GM21528 (cell line): ENCODE measurements around the gene NOC2L.

Experiments used
- ATAC-seq: cut with Tn5 transposase; IDR thresholded peaks from one replicate; pipeline ENCODE4 v1.9.1; 2021; ENCODE audit warnings: mild to moderate bottlenecking, moderate library complexity; ENCODE audit not compliant: unreplicated experiment, low FRiP score

The NOC2L gene

DNA sequence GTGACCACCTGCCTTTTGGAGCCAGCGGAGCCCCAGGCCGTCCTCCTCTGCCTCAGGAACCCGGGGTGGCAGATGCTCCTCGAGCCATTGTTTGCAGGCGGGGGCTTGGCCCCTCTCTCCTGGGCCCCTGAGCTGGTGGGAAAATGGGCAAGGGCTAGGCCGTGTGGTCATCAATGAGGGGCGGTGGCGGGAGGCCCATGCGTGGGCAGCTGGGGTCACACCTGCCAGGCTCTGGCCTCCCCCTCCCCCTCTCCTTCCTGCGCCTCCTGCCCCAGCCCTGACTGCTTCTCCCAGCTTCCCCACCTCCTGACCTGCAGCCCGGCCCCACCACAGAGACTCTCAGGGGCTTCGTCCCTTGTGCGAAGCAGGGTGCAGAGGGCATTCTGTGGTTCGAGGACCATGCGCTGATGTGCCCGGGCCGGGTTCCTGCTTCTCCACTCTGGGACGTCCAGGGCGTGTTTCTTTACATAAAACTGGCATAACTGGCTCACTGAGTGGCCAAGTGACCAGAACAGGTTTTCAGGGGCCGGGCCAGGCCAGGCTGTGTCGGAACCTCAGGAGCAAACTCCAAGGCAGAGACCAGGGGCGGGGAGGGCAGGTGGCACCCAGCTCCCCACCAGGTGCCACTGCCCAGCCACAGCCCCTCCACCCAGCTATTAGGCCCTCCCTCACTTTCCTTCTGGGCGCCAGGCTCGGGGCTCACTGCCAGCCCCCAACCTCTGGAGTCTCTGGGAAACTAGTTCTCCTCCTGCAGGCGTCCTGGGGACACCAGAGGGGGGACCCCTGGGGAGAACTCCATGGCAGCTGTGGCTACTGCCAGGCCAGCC is 26.1 kb downstream of the NOC2L start:
- no peak for ATAC-seq

DNA sequence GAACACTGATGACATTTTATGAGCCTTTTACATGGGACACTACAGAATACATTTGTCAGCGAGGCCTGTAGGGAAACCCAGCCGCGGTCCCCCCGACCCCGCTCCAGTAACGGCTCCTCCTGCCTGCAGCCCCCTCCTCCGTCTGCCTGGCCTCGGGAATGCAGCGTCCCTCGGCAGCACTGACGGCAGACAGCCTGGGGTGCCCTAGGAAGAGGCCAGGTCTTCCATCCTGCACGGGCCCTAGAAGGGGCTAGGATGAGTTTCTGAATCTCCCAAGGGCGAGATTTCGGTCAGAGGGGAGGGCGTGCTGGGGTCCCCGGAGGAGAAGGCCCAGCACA is 26.9 kb downstream of the NOC2L start:
- no peak for ATAC-seq

DNA sequence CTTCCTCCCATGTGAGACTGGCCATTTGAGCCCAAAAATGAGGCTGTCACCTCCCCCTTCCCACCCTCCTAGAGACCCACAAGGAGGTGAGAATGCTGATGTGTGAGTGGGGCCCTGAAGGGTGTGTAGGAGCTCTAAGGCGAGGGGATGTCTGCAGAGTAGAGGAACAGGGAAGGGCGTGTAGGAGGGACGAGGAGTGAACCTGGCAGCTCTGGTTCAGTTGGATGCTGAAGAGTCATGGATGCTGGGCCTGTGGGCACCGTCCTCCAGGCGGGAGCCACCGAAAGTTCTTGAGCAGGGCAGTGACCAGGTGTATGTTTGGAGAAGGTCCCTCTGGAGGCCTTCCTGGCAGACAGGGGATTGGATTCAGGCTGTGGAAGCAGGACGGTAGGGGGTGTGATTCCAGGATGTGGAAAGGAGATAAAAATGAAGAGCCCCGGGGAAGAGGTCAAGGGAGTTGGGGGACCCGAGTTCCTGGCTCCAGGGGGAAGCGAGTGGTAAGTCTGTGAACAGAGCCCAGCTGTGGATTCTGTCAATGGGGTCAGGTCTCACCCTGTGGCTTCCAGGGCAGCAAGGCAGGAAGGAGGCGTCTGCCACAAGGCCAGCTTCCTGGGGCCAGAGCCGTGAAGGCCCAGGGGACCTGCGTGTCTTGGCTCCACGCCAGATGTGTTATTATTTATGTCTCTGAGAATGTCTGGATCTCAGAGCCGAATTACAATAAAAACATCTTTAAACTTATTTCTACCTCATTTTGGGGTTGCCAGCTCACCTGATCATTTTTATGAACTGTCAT is 27.5 kb downstream of the NOC2L start:
- no peak for ATAC-seq

DNA sequence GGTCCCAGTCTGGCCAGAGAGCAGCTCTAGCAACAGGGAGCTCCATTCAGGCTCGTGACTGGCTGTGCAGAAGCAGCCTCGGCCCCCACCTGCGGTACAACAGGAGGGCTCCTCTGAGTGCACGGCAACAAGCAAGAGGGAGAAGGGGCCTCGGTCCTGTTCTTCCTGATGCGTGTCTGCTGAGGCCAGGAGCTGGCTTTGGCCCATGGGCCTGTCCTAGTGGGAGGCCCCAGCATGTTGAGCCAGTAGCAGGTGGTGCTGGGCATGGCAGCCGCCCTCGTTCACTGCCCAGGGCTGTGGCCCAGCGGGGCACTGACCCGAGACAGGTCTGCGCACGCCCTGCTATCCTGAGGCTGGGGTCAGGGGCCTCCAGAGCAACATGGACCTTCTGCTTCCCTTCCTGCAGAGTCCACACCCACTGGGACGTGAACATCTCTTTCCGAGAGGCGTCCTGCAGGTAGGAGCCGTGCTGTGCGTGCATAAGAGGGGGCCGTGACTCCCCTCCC is 28.4 kb downstream of the NOC2L start:
- no peak for ATAC-seq

DNA sequence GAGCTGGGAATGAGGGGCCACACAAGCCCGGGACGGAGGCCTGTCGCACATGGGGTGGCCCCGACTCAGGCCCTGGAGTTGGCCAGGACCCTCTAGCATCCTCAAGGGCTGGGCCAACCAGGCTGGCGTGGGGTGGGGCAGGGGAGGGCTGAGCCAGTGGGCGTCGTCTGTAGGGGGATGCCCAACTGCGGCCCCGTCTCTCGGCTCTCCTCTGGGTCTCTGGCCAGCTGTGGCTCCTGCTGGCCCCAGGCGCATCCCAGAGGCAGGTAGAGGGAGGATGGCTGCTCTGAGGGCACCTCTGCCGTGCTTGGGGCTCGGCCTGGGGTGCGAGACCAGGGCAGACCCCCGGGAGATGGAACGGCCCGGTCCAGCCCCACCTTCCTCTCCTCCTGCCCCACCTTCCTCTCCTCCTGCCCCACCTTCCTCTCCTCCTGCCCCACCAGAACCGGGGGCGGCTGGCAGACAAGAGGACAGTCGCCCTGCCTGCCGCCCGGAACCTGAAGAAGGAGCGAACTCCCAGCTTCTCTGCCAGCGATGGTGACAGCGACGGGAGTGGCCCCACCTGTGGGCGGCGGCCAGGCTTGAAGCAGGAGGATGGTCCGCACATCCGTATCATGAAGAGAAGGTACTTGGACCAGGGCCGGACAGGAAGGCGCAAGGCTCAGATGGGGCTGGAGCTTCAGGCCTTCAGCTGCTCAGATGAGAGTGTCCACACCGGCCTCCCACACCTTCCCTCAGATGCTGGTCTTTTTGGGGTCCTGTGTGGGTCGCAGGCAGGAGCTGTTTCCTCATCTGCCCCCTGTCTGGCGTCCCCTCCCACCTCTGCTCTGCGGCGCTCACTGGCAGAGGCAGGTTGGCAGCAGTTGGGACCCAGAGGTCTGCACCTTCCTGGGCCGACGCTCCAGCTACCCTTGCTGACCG is 29.1 kb downstream of the NOC2L start:
- no peak for ATAC-seq

DNA sequence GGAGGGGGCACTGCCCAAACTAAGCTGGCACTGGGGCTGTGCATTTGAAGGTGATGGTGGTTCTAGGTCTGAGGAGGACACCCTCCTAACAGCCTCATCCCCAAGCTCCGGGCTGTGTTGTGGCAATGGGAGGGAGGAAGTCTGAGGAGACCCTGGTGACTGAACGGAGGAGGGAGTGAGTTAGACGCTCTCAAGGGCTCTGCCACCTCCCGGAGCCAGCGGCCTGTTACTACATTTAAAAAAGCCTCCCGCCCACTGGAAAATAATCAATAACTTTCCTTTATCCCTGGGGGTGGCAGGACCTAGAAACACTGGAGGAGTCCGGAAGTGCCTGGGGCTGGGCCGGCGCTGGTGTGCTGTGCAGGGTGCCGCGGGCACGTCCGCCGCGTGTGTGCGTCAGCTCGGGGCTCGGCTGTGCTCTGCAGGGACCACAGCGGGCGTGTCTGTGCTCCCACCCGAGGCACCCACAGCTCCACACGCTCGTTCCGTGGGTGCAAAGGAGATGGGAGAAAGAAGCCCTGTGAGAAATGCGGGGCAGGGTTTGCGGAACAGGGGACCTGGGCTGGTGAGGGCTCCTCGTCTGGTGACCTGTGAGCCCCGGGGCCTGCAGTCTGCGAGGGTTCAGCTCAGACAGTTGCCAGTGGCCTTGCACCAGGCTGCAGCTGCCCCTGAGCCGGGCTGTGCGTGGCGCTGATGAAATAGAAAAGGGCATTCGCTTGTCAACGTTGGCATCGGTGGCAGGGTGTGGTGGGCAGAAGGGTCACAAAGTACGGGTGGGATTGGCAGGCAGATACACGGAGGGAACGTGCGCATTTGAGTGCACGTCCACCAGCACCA is 30.0 kb downstream of the NOC2L start:
- no peak for ATAC-seq

DNA sequence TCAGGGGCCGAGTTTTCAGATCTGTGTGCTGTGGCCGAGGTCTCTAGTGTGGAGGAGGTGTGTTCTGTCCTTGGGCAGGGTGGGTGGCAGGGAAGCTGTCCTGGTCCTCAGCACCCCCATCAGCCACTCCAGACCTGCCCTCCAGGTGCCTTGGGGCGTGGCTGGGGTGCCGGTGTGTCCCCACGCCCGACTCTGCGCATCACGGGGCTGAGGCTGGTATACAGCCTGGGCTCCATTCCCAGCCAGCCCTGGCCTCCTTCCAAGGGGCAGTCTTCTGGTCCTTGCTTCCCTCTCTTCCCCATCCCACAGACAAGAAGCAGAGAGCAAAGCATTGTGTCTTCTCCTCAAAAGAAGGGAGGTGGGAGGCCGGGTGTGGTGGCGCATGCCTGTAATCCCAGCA is 31.3 kb downstream of the NOC2L start:
- no peak for ATAC-seq

DNA sequence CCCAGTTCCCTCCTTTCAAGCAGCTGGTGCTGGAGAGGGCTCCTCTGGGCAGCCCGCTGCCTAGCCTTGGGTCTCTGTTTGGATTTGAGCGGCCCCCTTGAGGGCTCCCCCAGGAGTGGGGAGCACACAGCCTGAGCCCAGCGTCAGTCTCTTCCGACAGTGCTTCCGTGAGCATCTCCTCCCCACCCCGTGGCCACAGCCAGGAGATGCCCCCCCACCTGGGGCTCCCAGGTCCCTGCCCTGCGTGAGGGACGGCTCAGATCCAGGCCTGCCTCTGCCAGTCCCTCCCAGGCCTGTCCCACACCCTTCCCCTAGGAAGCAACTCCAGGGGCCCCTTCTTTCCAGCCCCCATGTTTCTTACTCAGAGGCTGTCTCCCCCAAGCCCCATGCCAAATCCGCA is 31.8 kb downstream of the NOC2L start:
- no peak for ATAC-seq

DNA sequence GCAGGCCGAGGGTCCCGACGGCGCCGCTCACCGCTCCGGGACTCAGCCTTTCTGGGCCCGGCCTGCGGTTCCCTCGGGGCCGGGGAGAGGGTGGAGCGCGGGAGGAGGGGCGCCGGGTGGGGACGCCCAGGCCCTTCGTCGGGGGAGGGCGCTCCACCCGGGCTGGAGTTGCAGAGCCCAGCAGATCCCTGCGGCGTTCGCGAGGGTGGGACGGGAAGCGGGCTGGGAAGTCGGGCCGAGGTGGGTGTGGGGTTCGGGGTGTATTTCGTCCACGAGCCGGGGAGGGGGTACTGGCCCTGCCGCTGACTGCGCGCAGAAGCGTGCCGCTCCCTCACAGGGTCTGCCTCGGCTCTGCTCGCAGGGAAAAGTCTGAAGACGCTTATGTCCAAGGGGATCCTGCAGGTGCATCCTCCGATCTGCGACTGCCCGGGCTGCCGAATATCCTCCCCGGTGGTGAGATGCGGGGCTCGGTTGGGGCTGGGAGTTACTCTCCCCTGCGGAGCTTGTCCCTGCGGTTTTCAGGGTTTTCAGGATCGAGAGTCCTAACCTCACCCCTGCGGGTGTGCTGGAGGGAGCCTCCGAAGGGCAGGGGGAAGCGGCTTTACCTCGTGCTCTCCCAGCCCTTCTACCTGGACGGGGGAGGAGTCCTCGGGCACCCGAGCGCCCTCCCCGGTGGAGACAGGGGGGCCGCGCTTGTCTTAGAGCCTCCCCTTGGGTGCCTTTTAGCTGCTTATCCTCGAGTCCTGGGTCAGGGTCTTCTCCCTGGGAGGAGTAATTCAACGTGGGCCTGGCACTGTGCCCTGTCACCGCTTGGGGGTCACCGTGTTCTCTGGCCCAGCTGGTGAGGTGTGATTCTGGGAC is 33.3 kb downstream of the NOC2L start:
- ATAC-seq: no peak

DNA sequence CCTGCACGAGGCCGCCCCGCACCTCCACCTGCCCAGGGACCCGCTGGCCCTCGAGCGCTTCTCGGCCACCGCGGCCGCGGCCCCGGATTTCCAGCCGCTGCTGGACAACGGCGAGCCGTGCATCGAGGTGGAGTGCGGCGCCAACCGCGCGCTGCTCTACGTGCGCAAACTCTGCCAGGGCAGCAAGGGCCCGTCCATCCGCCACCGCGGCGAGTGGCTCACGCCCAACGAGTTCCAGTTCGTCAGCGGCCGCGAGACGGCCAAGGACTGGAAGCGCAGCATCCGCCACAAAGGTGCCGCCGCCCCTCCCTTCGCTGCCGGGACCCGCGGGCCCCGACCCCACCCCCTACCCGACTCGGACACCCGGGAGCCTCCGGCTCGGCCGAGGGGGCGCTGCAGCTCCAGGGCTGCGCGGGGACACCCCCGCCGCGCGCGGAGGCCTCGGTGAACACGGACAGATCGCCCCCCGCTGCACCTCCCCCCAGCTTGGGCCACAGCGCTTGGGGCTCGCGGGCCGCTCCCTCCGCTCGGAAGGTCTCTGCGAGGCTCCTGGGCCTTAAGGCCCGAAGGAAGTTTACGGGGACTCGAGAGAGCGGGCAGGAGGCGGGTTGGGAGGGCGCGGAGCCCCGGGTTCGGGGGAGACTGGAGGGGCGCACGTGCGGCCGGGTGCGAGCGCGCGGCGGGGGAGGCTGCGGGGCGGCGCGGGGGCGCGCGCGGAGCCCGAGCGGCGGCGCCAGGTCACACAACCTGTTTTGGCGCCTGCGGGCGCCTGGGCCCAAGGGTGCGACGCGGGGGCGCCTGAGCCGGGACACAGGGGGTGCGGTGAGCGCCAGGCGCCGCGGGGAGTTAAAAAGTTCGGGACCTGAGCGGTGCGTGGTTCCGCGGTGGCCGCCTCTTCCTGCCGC is 34.1 kb downstream of the NOC2L start:
- no peak for ATAC-seq

DNA sequence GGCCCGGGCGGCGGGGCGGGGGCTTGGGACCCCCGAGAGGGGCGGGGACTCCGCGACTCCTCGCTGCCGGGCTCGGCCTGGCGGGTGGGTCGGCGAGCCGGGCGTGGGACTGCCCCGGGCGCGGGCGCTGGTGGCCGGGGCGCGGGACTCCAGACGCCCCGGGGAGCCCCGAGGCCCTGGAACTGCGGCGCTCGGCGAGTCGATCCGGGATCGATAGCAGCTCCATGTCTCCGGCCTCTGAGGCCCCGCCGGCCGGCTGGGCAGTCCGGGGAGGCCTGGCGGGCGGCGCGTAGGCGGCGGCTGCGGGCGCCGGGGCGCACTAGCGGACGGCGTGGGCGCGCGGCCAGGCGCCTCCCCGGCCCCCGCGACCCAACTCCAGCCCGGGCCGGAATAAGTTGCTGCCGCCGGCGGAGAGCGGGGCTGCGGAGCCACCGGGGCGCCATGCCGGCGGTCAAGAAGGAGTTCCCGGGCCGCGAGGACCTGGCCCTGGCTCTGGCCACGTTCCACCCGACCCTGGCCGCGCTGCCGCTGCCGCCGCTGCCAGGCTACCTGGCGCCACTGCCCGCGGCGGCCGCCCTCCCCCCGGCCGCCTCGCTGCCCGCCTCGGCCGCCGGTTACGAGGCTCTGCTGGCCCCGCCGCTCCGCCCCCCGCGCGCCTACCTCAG is 34.9 kb downstream of the NOC2L start:
- no peak for ATAC-seq

DNA sequence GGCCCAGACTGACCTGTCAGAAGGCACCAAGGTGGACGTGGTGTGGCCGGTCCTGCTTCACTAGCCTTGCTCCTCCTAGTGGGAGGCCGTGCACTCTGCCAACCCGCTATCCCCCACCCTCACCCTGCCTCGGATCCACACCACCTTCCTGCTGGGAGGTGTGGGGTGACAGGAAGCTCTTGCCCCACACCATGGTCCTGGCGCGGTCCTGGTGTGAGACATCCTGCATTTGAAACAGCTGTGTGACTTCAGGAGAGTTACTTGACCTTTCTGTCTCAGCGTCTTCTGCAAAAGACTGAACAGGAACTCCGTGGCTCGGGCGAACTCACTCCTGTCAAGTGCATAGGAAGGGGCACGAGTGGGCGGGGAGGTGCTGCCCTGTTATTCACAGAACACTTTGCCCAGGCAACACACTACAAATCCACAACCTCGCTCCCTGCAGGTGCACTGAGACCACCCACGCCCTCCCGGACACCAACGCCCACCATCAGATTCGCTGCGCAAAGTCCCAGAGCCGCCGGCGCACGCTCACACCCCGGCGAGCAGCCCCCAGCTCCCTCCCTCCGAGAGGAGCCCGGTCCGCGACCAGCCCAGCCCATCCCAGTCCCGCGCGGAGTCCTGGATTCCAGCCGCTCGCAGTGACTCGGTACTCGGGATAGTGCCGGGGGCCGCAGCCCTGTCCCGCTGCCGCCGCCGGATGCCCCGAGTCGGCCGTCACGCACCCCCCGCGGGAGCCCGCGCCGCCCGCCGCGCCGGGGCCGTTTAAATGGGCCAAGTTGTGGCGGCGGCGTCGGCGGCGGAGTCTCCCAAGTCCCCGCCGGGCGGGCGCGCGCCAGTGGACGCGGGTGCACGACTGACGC is 35.7 kb downstream of the NOC2L start, which contains the start of gene SAMD11:
TSS of gene SAMD11 (plus strand) at position 793 of the 860 bp plus-strand sequence. CDS start 509 bp downstream, outside the sequence.
- no peak for ATAC-seq

DNA sequence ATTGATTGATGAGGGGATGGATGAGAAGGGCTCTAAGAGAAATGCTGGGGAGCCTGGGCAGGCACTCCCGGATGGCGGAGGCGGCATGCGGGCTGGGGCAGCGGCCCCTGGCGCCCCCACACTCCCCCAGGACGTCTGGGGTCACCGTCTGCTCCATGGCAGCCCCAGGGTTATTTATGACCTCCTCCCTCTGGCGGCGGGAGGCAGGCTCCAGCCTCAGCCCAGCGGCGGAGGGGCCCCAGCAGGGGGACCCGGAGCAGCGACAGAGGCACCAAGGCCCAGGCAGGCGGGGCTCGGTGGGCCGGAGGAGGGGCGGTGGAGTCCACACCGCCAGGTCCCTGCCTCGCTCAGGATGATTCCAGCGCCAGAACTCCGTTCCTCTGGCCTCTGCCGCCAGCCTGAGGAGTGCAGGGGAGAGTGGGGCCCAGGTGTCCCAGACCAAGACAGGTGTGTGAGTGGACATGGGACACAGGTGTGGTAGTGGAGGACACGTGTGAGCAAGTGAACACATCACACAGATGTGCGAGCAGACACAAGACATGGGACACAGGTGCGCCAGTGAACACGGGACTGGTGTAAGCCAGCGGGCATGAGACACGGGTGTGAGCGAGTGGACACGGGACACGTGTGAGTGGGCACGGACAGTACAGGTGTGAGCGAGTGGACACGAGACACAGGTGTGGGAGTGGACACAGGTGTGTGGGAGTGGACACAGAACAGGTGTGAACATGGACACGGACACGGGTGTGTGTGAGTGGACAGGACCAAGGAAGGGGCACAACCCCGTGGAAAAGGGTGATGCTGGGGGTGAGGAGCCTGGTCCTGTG is 37.8 kb downstream of the NOC2L start:
- ATAC-seq: no peak

DNA sequence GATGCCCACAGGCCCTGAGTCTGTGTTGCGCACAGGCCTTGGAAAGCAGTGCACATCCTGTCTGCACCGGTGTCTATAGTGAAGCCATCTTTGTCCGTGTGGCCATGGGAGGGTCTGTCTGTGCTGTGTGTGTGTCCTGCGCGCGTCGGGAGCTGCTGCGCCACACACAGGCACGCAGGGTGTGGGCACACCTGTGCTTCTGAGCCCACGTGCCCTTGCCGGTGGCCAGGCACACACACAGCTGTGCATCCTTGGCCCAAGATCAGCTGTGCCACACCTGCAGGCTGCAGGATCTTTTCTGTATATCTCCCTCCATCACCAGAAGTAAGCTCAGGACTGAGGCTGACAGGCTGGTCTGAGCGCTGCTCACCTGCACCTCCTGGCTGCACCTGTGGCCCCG is 38.5 kb downstream of the NOC2L start:
- no peak for ATAC-seq

DNA sequence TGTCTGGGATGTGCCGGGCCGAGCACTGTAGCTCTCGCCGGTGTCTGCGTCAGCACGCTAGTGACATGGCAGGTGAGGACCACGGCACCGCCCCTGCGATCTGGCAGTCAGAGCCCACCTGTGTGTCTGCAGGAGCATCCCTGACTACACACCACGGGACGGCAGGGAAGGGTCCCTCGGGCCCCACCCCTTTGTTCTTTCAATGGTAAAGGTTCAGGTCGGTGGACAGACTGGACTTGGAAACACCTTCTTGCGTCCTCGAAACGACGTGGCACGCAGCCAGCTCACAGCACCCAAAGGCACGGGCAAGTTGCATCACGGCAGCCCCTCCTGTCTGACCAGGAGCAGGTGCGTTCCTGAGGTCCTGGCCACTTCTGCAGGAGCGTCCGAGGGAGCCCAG is 39.0 kb downstream of the NOC2L start:
- ATAC-seq: no peak
